Thoracic aorta (tissue), 2 donors: ENCODE measurements around the gene PRR23E. TPM values are rescaled to one million over a fixed set of nuclear protein-coding genes. Genes with fewer than 3 reads are reported as not detected.

Experiments
- ATAC-seq: fragments of 150-250 bp; one replicate; pipeline ENCODE4 v1.8.0; 2017; ENCODE audit warnings: low read depth; ENCODE audit not compliant: insufficient number of reproducible peaks, low FRiP score
- DNase-seq: peaks from one replicate; pipeline ENCODE4 v3.0.0-alpha.2; 2020; ENCODE audit warnings: low spot score
- H3K27ac ChIP-seq, 2 donors: fragments of 200-600 bp; sonication (generic); 1 replicate in 1 of 2; 2 replicates in 1 of 2; pipeline ENCODE4 v1.5.1; 2016; ENCODE audit warnings: mild to moderate bottlenecking in 2 of 2, moderate library complexity in 2 of 2
- H3K27me3 ChIP-seq: fragments of 200-600 bp; sonication (generic); replicated peaks from 2 replicates; pipeline ENCODE4 v1.6.0; 2016; ENCODE audit warnings: mild to moderate bottlenecking; ENCODE audit not compliant: insufficient read depth
- H3K36me3 ChIP-seq: fragments of 200-600 bp; sonication (generic); one replicate; pipeline ENCODE4 v1.5.1; 2016
- H3K4me1 ChIP-seq, 2 donors: fragments of 200-600 bp; sonication (generic); 1 replicate in 1 of 2; 2 replicates in 1 of 2; pipeline versions ENCODE4 v1.5.1 to v1.6.0; 2016; ENCODE audit warnings: low read depth in 2 of 2, mild to moderate bottlenecking in 1 of 2; ENCODE audit not compliant: control insufficient read depth in 1 of 2
- H3K4me3 ChIP-seq: fragments of 200-600 bp; sonication (generic); 2 replicates; pipeline ENCODE4 v1.5.1; 2016; ENCODE audit warnings: mild to moderate bottlenecking
- H3K9me3 ChIP-seq: fragments of 200-600 bp; sonication (generic); 2 replicates; pipeline ENCODE4 v1.5.1; 2016
- total RNA-seq, 2 donors: library from RNA; depleted of rRNA; stranded (reverse); fragments of >200 nt; gene quantifications; one replicate each; pipeline versions ENCODE4 v1.1.0 to v1.2.3, GENCODE V29; 2016
- TF ChIP-seq, protein P1 (sequence below): fragments of 200-600 bp; sonication (generic); IDR thresholded peaks from one replicate; pipeline ENCODE4 v1.5.1; 2019; ENCODE audit warnings: antibody characterized with exemption

PRR23E gene
- total RNA-seq, 2 donors from 2014 or later = not detected

DNA sequence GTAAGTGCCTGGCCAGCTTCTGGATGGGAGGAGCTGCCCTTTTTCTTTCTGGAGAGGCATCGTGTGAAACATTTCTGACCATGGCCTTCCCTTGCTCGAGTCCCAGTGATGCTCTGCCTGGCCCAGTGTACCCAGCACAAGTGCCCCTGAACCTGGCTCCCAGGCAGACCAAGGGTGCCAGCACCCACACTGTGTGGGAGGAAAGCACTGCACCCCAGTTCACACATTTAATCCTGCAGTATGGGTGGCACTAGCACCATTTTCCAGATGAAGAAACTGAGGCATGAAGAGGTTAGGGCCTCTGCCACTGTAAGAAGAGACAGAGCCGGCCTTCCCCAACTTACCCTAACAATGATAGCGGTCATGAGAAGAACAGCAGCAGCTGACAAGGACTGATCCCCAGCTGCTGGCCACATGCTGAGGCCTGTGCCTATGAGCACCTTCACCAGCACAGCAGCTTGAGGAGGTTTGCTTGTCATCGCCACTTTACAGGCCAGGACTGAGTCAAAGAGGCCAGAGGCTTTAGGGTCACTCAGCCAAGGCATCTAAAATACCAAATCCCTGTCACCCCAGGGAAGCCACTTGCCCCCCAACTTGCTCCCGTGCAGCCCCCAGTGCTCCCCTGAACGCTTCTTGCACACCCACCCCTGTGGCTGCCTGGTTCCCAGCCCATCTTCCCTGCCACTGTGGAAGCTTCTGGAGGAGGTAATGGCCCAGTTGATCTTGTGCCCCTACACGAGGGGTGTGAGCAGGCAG is 15.0 kb downstream of the PRR23E start:
- DNase-seq = no peak
- no peaks in the 10 kb centered on the region for H3K27me3 ChIP-seq

DNA sequence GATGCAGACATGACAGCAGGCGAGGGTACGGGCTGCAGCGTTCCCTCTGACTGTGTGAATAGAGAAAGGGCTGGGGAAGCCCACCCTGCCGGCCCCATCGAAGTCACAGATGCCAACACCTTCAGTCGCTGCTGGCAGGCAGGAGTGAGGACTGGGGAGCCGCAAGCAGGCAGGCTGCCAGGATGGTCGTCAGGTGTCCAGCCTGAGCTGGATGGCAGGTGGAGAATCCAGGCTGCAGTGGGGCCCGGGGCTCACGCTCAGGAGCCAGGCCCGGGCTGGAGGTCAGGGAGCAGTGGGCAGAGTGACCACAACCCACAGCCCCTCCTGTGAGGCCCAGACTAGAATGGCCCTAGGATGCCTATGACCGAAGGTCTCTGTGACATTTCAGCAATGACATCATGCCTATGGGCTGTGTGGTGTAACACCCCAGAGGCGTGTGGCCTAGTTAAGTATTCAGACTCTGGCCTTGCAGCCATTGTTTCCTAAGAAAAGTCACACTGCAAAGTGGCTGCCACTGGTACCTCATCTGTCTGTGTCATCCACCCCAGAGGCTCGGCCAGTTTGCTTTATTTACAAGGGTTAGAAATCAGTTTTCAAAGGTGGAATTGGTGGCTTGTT is 15.7 kb downstream of the PRR23E start:
- Histone ChIP-seq H3K4me1 (no peaks in the 10 kb centered on the region), H3K9me3 (no peaks in the 10 kb centered on the region), H3K27me3 (no peaks in the 10 kb centered on the region), H3K4me3 (no peak overlapping the region), H3K27ac (no peak overlapping the region), H3K36me3 (no peaks in the 10 kb centered on the region)
- TF ChIP-seq, protein P1, sequence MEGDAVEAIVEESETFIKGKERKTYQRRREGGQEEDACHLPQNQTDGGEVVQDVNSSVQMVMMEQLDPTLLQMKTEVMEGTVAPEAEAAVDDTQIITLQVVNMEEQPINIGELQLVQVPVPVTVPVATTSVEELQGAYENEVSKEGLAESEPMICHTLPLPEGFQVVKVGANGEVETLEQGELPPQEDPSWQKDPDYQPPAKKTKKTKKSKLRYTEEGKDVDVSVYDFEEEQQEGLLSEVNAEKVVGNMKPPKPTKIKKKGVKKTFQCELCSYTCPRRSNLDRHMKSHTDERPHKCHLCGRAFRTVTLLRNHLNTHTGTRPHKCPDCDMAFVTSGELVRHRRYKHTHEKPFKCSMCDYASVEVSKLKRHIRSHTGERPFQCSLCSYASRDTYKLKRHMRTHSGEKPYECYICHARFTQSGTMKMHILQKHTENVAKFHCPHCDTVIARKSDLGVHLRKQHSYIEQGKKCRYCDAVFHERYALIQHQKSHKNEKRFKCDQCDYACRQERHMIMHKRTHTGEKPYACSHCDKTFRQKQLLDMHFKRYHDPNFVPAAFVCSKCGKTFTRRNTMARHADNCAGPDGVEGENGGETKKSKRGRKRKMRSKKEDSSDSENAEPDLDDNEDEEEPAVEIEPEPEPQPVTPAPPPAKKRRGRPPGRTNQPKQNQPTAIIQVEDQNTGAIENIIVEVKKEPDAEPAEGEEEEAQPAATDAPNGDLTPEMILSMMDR = no peak
- ATAC-seq (no peak), DNase-seq (no peak)

More for the DNA sequence above, 15.0 kb downstream of the PRR23E start:
- no peaks in the 10 kb centered on the region for H3K9me3 ChIP-seq
- no peak overlapping the region for H3K4me3 ChIP-seq
- no peak for ATAC-seq
- H3K36me3 ChIP-seq = no peaks in the 10 kb centered on the region
- no peaks in the 10 kb centered on the region for H3K4me1 ChIP-seq
- TF ChIP-seq, protein P1 = no peak
- no peak overlapping the region for H3K27ac ChIP-seq

DNA sequence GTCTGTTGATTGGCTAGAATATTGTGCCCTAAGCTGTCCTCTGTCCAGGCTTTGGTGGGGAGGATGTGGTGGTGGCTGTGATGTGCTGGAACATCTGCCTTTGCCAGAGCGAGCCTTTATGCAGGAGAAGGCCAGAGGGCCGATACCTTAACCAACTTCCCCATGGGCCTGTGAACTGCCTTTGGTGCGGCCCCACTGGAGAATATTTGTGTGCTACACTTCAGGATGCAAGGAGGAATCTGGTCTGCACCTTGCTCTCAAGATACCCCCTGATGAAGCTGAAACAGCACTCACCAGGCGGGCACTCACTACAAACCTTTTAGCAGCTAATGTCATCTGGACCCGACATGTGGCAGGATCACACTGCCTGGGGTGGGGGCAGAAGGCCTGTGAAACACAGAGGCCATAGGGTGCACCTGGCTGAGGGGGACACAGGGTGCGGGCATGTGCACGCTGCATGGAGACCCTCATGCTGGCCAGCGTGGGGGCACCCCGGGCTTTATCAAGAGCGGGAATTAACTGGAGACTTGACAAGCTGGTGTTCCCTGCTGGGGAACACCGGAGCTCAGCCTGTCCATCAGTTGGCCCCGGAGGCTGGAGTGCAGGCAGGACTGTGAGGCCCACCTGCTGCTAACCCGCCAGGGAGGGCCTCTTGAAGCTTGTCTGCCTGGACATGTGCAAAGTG is 16.4 kb downstream of the PRR23E start:
- ATAC-seq (no peak), DNase-seq (no peak)
- Histone ChIP-seq H3K4me1 (no peaks in the 10 kb centered on the region), H3K4me3 (no peak overlapping the region), H3K36me3 (no peaks in the 10 kb centered on the region), H3K27me3 (no peaks in the 10 kb centered on the region), H3K27ac (no peak overlapping the region), H3K9me3 (no peaks in the 10 kb centered on the region)
- TF ChIP-seq, protein P1 = no peak

DNA sequence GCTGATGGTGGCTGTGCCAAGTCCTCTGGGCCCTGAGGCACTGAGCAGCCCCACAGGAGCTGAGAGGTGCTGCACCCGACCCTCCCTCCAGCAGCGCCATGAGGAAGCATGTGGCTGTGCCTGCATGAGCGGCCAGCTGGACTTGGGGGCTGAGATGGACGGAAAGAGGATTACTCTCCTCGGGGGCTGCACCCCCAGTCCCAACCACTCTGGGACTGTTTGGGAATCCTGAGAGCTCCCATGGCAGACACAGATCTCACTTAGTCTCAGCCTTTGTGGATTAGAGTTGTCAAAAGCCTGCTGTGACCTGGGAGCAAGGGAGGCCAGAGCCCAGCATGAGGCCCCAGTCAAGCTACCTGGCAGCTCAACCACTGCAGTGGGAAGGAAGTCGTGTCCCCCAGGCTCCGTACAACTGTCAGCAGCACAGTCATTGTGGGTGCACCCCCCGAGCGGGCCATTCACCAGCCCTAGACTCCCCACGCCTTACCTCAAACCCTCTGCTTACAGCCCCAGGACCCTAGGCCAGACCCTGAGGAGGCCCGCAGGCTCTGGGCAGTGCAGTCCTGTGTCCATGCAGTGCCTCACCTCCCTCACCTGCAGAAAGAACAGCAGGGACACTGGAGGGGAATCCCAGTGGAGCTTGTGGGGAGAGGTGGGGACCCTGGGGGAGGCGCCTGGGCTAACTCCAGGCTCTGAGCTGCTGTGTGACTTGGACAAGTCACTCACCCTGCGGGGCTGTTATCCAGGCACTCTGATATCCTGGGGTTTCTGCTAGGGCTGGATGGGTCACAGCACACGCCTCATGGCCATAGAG is 17.1 kb downstream of the PRR23E start:
- no peaks in the 10 kb centered on the region for H3K27me3 ChIP-seq

More for the DNA sequence above, 17.1 kb downstream of the PRR23E start:
- TF ChIP-seq, protein P1 = no peak
- H3K27ac ChIP-seq = no peak overlapping the region
- ATAC-seq (no peak), DNase-seq (no peak)
- H3K36me3 ChIP-seq = no peaks in the 10 kb centered on the region
- no peaks in the 10 kb centered on the region for H3K9me3 ChIP-seq
- no peak overlapping the region for H3K4me3 ChIP-seq
- no peaks in the 10 kb centered on the region for H3K4me1 ChIP-seq
